HFF-Myc (cell line): Measurements from ENCODE around the gene SPRYD3.
A peak's percentile ranks its signal among the peaks of the same experiment; 100 is the strongest.

Experiments used
- DNase-seq: peaks from one replicate; pipeline ENCODE4 v3.0.0-alpha.2; 2011; ENCODE audit warnings: low read depth; ENCODE audit errors: extremely low read depth
- H3K4me3 ChIP-seq: replicated peaks from 2 replicates; pipeline ENCODE4 v1.5.1; 2011; ENCODE audit warnings: low read depth, mild to moderate bottlenecking, control low read depth, low read length
- TF ChIP-seq, protein P1 (sequence below): IDR thresholded peaks from 2 replicates; pipeline ENCODE4 v1.5.1; 2012; ENCODE audit warnings: mild to moderate bottlenecking, low read depth, low read length, control low read depth; ENCODE audit errors: missing control alignments

The SPRYD3 gene

DNA sequence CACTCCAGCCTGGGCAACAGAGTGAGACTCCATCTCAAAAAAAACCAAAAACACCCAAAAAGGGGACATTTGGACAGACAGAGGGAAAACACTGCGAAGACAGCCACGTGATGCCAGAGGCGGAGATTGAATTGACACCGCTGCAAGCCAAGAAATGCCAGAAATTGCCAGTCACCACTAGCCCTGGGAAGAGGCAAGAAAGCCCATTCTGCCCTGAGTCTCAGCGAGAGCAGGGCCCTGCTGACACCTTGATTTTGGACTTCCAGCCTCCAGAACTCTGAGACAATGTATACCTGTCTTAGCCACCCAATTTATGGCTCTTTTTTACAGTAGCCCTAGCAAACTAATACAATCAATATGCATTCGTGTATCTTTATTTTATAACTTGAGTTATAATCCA is 10.9 kb upstream of the SPRYD3 start:
- H3K4me3 ChIP-seq, result no peak overlapping the region
- no peak for DNase-seq
- TF ChIP-seq, protein P1, sequence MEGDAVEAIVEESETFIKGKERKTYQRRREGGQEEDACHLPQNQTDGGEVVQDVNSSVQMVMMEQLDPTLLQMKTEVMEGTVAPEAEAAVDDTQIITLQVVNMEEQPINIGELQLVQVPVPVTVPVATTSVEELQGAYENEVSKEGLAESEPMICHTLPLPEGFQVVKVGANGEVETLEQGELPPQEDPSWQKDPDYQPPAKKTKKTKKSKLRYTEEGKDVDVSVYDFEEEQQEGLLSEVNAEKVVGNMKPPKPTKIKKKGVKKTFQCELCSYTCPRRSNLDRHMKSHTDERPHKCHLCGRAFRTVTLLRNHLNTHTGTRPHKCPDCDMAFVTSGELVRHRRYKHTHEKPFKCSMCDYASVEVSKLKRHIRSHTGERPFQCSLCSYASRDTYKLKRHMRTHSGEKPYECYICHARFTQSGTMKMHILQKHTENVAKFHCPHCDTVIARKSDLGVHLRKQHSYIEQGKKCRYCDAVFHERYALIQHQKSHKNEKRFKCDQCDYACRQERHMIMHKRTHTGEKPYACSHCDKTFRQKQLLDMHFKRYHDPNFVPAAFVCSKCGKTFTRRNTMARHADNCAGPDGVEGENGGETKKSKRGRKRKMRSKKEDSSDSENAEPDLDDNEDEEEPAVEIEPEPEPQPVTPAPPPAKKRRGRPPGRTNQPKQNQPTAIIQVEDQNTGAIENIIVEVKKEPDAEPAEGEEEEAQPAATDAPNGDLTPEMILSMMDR, result no peak

DNA sequence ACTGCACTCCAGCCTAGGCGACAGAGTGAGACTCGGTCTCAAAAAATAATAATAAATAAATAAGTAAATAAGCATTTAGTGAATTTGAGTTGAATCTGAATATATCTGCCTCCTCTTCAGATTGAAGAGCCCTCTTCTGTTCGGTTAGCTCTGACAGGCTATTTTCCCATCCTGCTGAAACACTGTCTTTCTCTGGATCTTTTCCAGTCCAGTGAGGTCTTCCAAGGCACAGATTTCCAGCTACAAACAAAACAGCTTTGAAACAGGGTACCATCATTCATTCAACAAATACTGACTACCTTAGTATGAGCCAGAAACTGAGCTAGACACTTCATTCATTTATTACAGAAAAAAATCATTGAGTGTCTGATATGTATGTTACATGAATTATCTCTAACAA is 7.2 kb upstream of the SPRYD3 start:
- TF ChIP-seq, protein P1, result no peak
- H3K4me3 ChIP-seq, result no peak overlapping the region
- DNase-seq, result no peak

DNA sequence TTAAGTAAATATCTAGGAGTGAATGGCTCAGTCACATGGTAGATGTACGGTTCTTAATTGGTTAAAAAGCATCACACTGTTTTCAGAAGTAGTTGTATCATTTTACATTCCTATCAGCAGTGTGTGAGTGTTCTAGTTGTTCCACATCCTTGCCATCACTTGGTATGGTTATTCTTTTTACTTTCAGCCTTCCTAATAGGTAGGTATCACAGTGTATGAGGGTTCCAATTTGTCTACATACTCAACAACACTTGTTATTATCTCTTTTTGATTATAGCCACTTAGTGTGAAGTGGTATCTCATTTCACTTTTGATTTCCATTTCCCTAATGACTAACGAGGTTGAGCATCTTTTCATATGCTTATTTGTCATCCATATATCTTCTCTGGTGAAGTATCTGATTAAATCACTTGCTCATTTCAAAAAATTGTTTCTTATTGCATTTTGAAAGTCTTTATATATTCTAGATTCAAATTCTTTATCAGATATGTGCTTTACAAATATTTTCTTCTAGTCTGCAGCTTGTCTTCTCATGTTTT is 3.5 kb upstream of the SPRYD3 start:
- TF ChIP-seq, protein P1, result no peak
- no peak overlapping the region for H3K4me3 ChIP-seq
- DNase-seq, result no peak

DNA sequence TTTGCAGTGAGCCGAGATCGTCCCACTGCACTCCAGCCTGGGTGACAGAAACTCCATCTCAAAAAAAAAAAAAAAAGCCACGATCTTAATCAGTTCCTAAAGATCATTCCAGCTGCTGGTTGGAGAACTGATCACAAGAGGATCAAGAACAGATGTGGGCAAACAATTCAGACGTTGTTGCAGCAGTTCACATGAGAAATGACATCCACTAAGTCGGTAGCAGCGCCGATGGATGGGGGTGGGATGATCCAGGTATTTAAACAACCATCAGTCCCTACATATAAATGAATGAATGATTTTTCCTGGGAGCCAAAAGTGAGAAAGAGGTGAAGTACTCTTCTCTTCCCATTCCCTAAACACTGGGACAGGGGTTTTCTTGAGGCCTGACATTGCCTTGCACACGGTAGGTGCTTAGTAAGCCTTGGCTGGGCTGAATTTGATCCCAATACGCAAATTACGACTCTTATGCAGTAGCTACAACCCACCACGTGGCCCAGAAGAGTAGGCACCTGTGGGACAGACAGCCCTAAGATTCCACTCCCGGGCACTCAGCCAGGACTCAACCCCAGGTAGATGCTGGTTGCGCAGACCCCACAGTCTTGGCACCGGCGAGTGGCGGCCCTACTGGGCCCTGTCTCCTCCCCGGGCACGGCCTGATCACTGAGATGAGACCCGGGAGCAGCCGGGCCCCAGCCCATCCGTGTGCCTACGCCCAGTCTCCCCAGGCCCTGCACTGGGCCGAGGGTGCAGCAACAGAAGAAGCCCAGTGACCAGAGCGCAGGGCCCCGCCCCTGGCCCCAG is 565 bp downstream of the SPRYD3 start:
- DNase-seq, result no peak
- peak overlapping the region; percentile 60 for H3K4me3 ChIP-seq
- TF ChIP-seq, protein P1, result no peak

DNA sequence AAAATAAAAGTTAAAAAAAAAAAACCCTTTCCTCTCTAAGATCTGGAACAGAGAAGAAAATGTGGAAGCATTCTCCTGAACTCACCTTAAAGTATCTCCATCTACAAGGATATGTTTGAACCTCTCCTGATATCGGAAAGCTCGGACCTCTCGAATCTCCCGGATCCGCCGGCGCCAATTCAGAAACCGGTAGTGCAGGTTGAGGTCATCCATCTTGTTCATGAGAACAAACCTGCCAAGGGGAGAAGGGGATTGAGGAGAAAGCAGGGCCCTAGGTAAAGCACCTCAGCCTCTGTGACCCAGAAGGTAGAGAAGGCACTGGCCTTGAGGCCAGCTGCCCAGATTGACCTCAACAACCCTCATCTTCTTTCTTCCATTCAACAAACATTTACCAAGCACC is 2.2 kb downstream of the SPRYD3 start:
- DNase-seq, result no peak
- TF ChIP-seq, protein P1, result no peak
- H3K4me3 ChIP-seq, result no peak overlapping the region

DNA sequence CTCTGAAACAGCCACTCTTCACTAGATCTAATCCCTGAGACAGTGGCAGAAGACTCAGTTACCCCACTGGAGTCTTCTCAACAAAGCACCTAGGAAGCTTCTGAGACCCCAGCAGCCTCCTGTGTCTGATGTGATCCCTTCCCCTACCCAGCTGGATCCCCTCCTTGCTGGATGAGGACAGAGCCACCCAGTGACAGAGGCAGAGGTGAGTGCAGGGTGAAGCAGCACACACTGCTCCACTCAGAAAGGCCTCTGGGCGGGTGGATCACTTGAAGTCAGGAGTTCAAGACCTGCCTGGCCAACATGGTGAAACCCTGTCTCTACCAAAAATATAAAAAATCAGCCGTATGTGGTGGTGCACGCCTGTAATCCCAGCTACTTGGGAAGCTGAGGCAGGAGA is 2.7 kb downstream of the SPRYD3 start:
- DNase-seq, result no peak
- TF ChIP-seq, protein P1, result no peak
- H3K4me3 ChIP-seq, result no peak overlapping the region
